Measurements from ENCODE around the gene FAM107A. TPM values are rescaled to one million over a fixed set of nuclear protein-coding genes. Genes with fewer than 3 reads are reported as not detected.
A peak's percentile ranks its signal among the peaks of the same experiment; 100 is the strongest.

The FAM107A gene
- total and polyA plus RNA-seq, 2 of the 4 experiments (the other 2 are of a cell fraction), result not detected

DNA sequence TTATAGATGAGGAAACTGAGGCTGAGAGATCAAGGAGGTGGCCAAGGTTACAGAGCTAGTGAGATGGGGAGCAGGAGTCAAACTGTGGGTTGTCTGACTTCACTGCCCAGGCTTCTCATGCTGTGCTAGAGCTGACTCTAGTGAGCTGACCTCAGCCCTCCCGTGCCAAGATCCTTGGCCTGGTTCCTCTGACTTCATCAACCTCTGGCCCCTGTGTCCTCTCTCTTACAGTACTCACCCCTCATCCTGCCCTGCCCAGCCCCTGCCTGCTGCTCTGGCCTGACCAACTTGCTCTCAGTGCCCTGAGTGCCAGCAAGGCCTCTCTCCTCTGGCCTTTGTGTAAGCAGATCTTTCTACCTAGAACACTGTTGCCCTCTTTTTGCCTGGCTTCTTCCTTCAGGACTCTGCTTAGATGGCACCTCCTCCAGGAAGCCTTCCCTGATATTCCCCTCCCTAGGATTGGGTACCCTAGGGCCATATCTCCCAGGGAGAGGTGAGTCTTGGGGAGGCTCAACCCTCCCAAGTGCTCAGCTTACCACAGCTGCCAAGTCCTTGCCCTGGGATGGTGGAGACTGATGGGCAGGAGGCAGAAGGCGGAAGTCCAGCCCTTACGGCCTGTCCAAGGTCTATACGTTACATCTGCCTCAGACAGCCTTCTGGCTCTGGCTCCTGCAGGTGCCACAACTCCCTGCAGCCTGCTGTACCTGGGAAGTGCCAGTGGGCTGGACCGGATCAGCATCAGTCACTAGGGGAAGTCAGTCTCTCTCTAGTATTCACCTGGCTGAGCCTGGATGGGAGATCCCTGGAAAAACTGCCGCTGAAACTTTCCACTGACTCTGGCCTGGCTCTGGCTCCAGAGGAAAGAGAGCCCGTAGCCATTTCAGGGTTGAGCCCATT lies 36.3 kb upstream of the FAM107A start:
- Histone ChIP-seq H2BK120ac (ENCODE audit: low read depth, low read length) (no peak overlapping the region), H2AK9ac (replicated peaks; ENCODE audit: low read depth, low read length, poor library complexity) (peak overlapping the region; percentile 15), H3K9ac (ENCODE audit: low read depth, low read length) (no peak overlapping the region), H4K5ac (ENCODE audit: low read depth, low read length) (no peak overlapping the region), H3K36me3 (ENCODE audit: control insufficient read depth, insufficient read depth, low read length) (no peaks in the 10 kb centered on the region), H3K27ac (ENCODE audit: insufficient read depth, low read length) (no peak overlapping the region), H3K79me1 (ENCODE audit: low read depth in 1 of 2, low read length in 2 of 2) (no peaks in the 10 kb centered on the region), H3K9me3 (ENCODE audit: control insufficient read depth, insufficient read depth, low read length) (no peaks in the 10 kb centered on the region), H3K9me1 (ENCODE audit: insufficient read depth, low read length) (no peaks in the 10 kb centered on the region), H2BK5ac (ENCODE audit: low read depth, low read length, poor library complexity, severe bottlenecking) (no peak overlapping the region), H2BK20ac (ENCODE audit: low read depth, low read length) (no peak overlapping the region), H3K27me3 (ENCODE audit: control insufficient read depth, insufficient read depth, low read length) (peaks cover 4% of the 10 kb centered on the region; the same call in 1 of the 2 replicates), H2AK5ac (ENCODE audit: low read depth, low read length) (no peak overlapping the region), H3K23ac (ENCODE audit: low read depth, low read length) (no peak overlapping the region), H4K20me1 (ENCODE audit: insufficient read depth, low read length) (no peaks in the 10 kb centered on the region), H4K91ac (ENCODE audit: insufficient read depth, low read depth, low read length) (no peak overlapping the region), H3K4me1 (ENCODE audit: control insufficient read depth, insufficient read depth, low read length) (peaks cover 6% of the 10 kb centered on the region; the same call in 1 of the 2 replicates), H2BK15ac (ENCODE audit: low read depth, low read length) (no peak overlapping the region), H3K18ac (ENCODE audit: low read depth, low read length) (no peak overlapping the region), H2AFZ (replicated peaks; ENCODE audit: low read length, poor library complexity) (no peak overlapping the region), H3K14ac (replicated peaks; ENCODE audit: low read depth, low read length) (no peak overlapping the region), H3K4me3 (ENCODE audit: insufficient read depth, low read depth, low read length) (no peak overlapping the region), H3K56ac (ENCODE audit: extremely low read depth, insufficient read depth, low read length) (no peak overlapping the region), H4K8ac (ENCODE audit: low read depth in 2 of 2, low read length in 2 of 2) (no peak overlapping the region), H3K4ac (ENCODE audit: low read depth, low read length) (no peak overlapping the region), H3K4me2 (ENCODE audit: low read depth, low read length) (no peak overlapping the region)
- BruUV-seq (replicated peaks), result no TSS peak
- dilution Hi-C loops (cut with HindIII; ENCODE audit: low sequenced_read_pairs, unreplicated experiment), result no loop called here
- POLR2A ChIA-PET (ENCODE audit: unreplicated experiment), result no interaction called here
- in situ Hi-C loops (cut with MboI; ENCODE audit: low sequenced_read_pairs), result no loop called here
- no peak for ATAC-seq (ENCODE audit: low read depth)
- CTCF ChIA-PET, result no interaction called here
- DNase-seq, result no peak
- intact Hi-C loops (cut with micrococcal nuclease), result no loop called here
- no CpG with 5 or more reads among the region's 7 CpGs for WGBS, 2 experiments (ENCODE audit: extremely low coverage in 2 of 2, insufficient read length in 1 of 2)
- TF ChIP-seq CEBPB (IDR thresholded peaks at IDR 0.05; ENCODE audit: low read depth, low read length), result no peak
- TF ChIP-seq, protein P1, sequence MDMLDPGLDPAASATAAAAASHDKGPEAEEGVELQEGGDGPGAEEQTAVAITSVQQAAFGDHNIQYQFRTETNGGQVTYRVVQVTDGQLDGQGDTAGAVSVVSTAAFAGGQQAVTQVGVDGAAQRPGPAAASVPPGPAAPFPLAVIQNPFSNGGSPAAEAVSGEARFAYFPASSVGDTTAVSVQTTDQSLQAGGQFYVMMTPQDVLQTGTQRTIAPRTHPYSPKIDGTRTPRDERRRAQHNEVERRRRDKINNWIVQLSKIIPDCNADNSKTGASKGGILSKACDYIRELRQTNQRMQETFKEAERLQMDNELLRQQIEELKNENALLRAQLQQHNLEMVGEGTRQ (IDR thresholded peaks at IDR 0.05; ENCODE audit: low read depth, low read length), result no peak
- no peak for TF ChIP-seq MAZ (IDR thresholded peaks at IDR 0.05; ENCODE audit: borderline replicate concordance, low read depth, low read length)
- TF ChIP-seq SMC3 (IDR thresholded peaks at IDR 0.05; ENCODE audit: low read depth, low read length), result no peak
- TF ChIP-seq MXI1 (IDR thresholded peaks at IDR 0.05; ENCODE audit: borderline replicate concordance, low read depth, low read length), result no peak
- TF ChIP-seq, protein P2, sequence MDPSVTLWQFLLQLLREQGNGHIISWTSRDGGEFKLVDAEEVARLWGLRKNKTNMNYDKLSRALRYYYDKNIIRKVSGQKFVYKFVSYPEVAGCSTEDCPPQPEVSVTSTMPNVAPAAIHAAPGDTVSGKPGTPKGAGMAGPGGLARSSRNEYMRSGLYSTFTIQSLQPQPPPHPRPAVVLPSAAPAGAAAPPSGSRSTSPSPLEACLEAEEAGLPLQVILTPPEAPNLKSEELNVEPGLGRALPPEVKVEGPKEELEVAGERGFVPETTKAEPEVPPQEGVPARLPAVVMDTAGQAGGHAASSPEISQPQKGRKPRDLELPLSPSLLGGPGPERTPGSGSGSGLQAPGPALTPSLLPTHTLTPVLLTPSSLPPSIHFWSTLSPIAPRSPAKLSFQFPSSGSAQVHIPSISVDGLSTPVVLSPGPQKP (IDR thresholded peaks at IDR 0.05; ENCODE audit: borderline replicate concordance, low read depth, low read length), result no peak
- TF ChIP-seq NFE2L2 (IDR thresholded peaks at IDR 0.05; ENCODE audit: low read depth, low read length), result no peak
- no peak for TF ChIP-seq CHD1 (IDR thresholded peaks at IDR 0.05; ENCODE audit: low read depth, low read length)
- no peak for TF ChIP-seq MAFK (IDR thresholded peaks at IDR 0.05; ENCODE audit: low read depth, low read length)
- TF ChIP-seq POLR2A (IDR thresholded peaks at IDR 0.05; ENCODE audit: low read depth, low read length), result no peak
- TF ChIP-seq FOS (IDR thresholded peaks at IDR 0.05; ENCODE audit: low read depth, low read length), result no peak
- TF ChIP-seq BHLHE40 (IDR thresholded peaks at IDR 0.05; ENCODE audit: low read depth, low read length), result no peak
- TF ChIP-seq, protein P3, sequence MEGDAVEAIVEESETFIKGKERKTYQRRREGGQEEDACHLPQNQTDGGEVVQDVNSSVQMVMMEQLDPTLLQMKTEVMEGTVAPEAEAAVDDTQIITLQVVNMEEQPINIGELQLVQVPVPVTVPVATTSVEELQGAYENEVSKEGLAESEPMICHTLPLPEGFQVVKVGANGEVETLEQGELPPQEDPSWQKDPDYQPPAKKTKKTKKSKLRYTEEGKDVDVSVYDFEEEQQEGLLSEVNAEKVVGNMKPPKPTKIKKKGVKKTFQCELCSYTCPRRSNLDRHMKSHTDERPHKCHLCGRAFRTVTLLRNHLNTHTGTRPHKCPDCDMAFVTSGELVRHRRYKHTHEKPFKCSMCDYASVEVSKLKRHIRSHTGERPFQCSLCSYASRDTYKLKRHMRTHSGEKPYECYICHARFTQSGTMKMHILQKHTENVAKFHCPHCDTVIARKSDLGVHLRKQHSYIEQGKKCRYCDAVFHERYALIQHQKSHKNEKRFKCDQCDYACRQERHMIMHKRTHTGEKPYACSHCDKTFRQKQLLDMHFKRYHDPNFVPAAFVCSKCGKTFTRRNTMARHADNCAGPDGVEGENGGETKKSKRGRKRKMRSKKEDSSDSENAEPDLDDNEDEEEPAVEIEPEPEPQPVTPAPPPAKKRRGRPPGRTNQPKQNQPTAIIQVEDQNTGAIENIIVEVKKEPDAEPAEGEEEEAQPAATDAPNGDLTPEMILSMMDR (conservative IDR thresholded peaks at IDR 0.05; ENCODE audit: low read depth, low read length), result no peak
- no peak for TF ChIP-seq RFX5 (IDR thresholded peaks at IDR 0.05; ENCODE audit: low read depth, low read length)
- no peak for TF ChIP-seq RCOR1 (IDR thresholded peaks at IDR 0.05; ENCODE audit: insufficient replicate concordance, low read length)

Measured in IMR-90 (cell line).